ENCODE data around the gene EQTN.

The EQTN gene

GRCh38 chr9:27336126-27336525 is 39.2 kb upstream of the EQTN start:
- H3K4me1 ChIP-seq (ENCODE audit: control insufficient read depth, insufficient read depth, low read length, poor library complexity, severe bottlenecking), result peaks cover 4% of the 10 kb centered on the region
- WGBS, 2 experiments (ENCODE audit: insufficient coverage in 2 of 2), result 90 to 100% methylated on average over 1 of the region's 1 CpG
- no peak overlapping the region for H3K27ac ChIP-seq (ENCODE audit: low read depth, low read length, severe bottlenecking)

DNA sequence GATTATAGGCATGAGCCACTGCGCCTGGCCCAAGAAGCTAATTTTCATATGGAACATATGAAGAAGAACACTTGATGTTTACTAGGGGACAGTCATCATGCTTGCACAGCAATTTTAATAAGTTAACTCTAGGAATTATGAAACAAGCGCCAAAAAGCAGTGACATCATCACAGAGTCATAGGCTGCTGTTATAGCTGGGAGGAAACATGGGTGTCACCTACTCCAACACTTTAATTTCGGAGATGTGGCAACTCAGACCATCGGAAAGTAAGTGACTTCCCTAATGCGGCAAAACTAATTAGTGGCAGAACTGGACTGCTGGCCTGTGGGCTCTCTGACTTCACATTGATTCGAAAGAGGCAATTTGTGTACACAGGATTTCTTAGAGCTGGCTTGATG is 38.1 kb upstream of the EQTN start:
- Histone ChIP-seq H3K4me3 (ENCODE audit: extremely low read depth, insufficient read depth, low read length, poor library complexity, severe bottlenecking) (no peak overlapping the region), H3K27ac (ENCODE audit: low read depth, low read length, severe bottlenecking) (no peak overlapping the region), H3K9me3 (ENCODE audit: control insufficient read depth, low read length) (no peaks in the 10 kb centered on the region), H3K4me1 (ENCODE audit: control insufficient read depth, insufficient read depth, low read length, poor library complexity, severe bottlenecking) (peaks cover 4% of the 10 kb centered on the region), H3K36me3 (ENCODE audit: control insufficient read depth, insufficient read depth, low read length) (no peaks in the 10 kb centered on the region)
- 95 to 99% methylated on average over 3 to 6 of the region's 6 CpGs for WGBS, 2 experiments (ENCODE audit: insufficient coverage in 2 of 2)

More at GRCh38 chr9:27336126-27336525, 39.2 kb upstream of the EQTN start:
- no peaks in the 10 kb centered on the region for H3K36me3 ChIP-seq (ENCODE audit: control insufficient read depth, insufficient read depth, low read length)
- H3K9me3 ChIP-seq (ENCODE audit: control insufficient read depth, low read length), result no peaks in the 10 kb centered on the region
- H3K4me3 ChIP-seq (ENCODE audit: extremely low read depth, insufficient read depth, low read length, poor library complexity, severe bottlenecking), result no peak overlapping the region

GRCh38 chr9:27333241-27334052 is 36.5 kb upstream of the EQTN start:
- Histone ChIP-seq H3K4me1 (ENCODE audit: control insufficient read depth, insufficient read depth, low read length, poor library complexity, severe bottlenecking) (no peaks in the 10 kb centered on the region), H3K36me3 (ENCODE audit: control insufficient read depth, insufficient read depth, low read length) (no peaks in the 10 kb centered on the region), H3K27ac (ENCODE audit: low read depth, low read length, severe bottlenecking) (no peak overlapping the region), H3K9me3 (ENCODE audit: control insufficient read depth, low read length) (no peaks in the 10 kb centered on the region), H3K4me3 (ENCODE audit: extremely low read depth, insufficient read depth, low read length, poor library complexity, severe bottlenecking) (no peak overlapping the region)
- 12 to 19% methylated on average over 4 to 5 of the region's 7 CpGs for WGBS, 2 experiments (ENCODE audit: insufficient coverage in 2 of 2)

DNA sequence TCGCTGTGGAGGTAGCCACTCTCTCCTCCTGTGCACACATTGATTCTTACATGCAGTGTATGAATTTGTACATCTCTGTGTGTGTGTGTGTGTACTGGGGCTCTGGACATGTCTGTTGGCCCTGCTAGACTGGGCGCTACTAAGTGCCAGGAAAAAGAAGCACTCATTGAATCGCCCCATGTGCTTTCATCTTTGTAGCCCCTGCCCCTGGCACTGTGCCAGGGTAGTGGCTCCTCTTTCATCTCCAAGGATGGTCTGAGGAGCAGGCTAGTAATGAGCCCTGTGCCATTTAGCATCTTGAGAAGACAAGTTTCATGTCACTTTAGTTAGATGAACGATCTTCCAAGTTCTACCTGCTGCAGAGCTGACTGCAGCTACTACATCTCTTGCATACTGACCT is 34.4 kb upstream of the EQTN start:
- H3K36me3 ChIP-seq (ENCODE audit: control insufficient read depth, insufficient read depth, low read length), result no peaks in the 10 kb centered on the region
- WGBS, 2 experiments (ENCODE audit: insufficient coverage in 2 of 2), result 92 to 100% methylated on average over 2 to 3 of the region's 4 CpGs

DNA sequence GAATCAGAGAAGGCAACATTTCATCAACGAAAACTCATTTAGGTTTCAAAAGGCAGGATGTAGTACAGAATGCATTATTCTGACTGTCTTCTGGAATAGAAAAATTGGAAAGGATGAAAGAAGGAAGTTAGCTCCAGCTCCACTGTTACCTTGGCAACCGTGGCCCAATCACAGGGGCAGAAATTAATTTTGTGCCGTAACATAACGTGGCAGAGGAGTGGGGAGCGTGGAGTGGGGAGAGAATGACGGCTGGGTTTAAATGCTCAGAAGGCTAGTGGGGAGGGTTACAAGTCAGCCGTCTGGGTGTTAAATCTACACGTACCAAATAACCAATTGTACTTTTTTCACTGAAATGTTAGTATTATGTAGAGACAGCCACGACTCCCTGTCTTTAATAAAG is 32.3 kb upstream of the EQTN start:
- 91 to 96% methylated on average over 6 to 7 of the region's 9 CpGs for WGBS, 2 experiments (ENCODE audit: insufficient coverage in 2 of 2)
- H3K27ac ChIP-seq (ENCODE audit: low read depth, low read length, severe bottlenecking), result no peak overlapping the region
- no peaks in the 10 kb centered on the region for H3K36me3 ChIP-seq (ENCODE audit: control insufficient read depth, insufficient read depth, low read length)
- no peaks in the 10 kb centered on the region for H3K9me3 ChIP-seq (ENCODE audit: control insufficient read depth, low read length)
- no peaks in the 10 kb centered on the region for H3K4me1 ChIP-seq (ENCODE audit: control insufficient read depth, insufficient read depth, low read length, poor library complexity, severe bottlenecking)
- no peak overlapping the region for H3K4me3 ChIP-seq (ENCODE audit: extremely low read depth, insufficient read depth, low read length, poor library complexity, severe bottlenecking)

More for the DNA sequence above, 34.4 kb upstream of the EQTN start:
- no peak overlapping the region for H3K4me3 ChIP-seq (ENCODE audit: extremely low read depth, insufficient read depth, low read length, poor library complexity, severe bottlenecking)
- no peaks in the 10 kb centered on the region for H3K9me3 ChIP-seq (ENCODE audit: control insufficient read depth, low read length)
- no peaks in the 10 kb centered on the region for H3K4me1 ChIP-seq (ENCODE audit: control insufficient read depth, insufficient read depth, low read length, poor library complexity, severe bottlenecking)
- no peak overlapping the region for H3K27ac ChIP-seq (ENCODE audit: low read depth, low read length, severe bottlenecking)

DNA sequence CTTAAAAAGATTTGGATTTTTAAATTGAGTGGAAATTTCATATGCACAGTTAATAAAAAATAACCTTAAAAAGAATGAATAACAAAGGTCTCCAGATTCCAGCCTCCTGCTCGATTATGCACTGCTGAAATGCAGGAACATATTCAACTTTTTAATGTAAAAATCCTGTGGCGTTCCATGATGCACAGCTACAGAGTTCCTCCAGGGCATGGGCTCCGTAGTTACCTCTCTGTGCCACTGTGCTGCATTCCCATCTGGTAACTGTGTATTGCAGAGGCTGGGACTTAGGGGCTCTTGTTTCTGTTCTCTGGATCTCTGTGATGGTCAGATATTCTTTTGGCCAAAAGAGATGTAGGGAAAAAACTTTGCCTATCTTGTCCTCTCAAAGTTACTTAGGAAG is 31.5 kb upstream of the EQTN start:
- WGBS, 2 experiments (ENCODE audit: insufficient coverage in 2 of 2), result 73 to 81% methylated on average over 3 of the region's 3 CpGs
- Histone ChIP-seq H3K36me3 (ENCODE audit: control insufficient read depth, insufficient read depth, low read length) (no peaks in the 10 kb centered on the region), H3K4me1 (ENCODE audit: control insufficient read depth, insufficient read depth, low read length, poor library complexity, severe bottlenecking) (no peaks in the 10 kb centered on the region), H3K9me3 (ENCODE audit: control insufficient read depth, low read length) (no peaks in the 10 kb centered on the region), H3K4me3 (ENCODE audit: extremely low read depth, insufficient read depth, low read length, poor library complexity, severe bottlenecking) (no peak overlapping the region), H3K27ac (ENCODE audit: low read depth, low read length, severe bottlenecking) (no peak overlapping the region)

DNA sequence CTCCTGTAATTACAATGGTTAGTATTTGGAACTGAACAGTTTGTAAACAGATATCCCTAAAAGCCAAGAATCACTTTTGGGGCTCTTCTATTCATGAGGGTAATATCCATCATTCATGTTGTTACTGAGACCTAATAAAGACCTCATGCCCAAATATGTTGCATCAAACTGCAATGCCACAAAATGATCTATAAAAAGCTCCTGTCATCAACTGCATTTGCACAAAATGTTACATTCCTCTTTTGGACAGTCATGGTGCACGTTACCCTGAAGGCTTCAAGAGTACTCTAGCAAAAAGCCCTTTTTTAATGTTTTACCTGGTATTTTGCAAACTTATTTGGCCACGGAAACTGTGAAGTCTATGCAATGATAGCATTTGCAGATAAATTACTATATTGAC is 14.2 kb upstream of the EQTN start:
- H3K9me3 ChIP-seq (ENCODE audit: control insufficient read depth, low read length), result no peaks in the 10 kb centered on the region
- no peaks in the 10 kb centered on the region for H3K4me1 ChIP-seq (ENCODE audit: control insufficient read depth, insufficient read depth, low read length, poor library complexity, severe bottlenecking)
- no peak overlapping the region for H3K4me3 ChIP-seq (ENCODE audit: extremely low read depth, insufficient read depth, low read length, poor library complexity, severe bottlenecking)
- H3K27ac ChIP-seq (ENCODE audit: low read depth, low read length, severe bottlenecking), result no peak overlapping the region
- no peaks in the 10 kb centered on the region for H3K36me3 ChIP-seq (ENCODE audit: control insufficient read depth, insufficient read depth, low read length)
- 89 to 100% methylated on average over 1 of the region's 2 CpGs for WGBS, 2 experiments (ENCODE audit: insufficient coverage in 2 of 2)

- Histone ChIP-seq H3K9me3 (ENCODE audit: control insufficient read depth, low read length) (no peaks in the 10 kb centered on the region), H3K36me3 (ENCODE audit: control insufficient read depth, insufficient read depth, low read length) (no peaks in the 10 kb centered on the region), H3K27ac (ENCODE audit: low read depth, low read length, severe bottlenecking) (no peak overlapping the region), H3K4me1 (ENCODE audit: control insufficient read depth, insufficient read depth, low read length, poor library complexity, severe bottlenecking) (no peaks in the 10 kb centered on the region), H3K4me3 (ENCODE audit: extremely low read depth, insufficient read depth, low read length, poor library complexity, severe bottlenecking) (no peak overlapping the region)
- WGBS, 2 experiments (ENCODE audit: insufficient coverage in 2 of 2), result 100% methylated on average over 1 of the region's 2 CpGs; no CpG with 5 or more reads in 1 of the 2 experiments
Observed at GRCh38 chr9:27310582-27310981, 13.6 kb upstream of the EQTN start.

GRCh38 chr9:27308691-27309390 is 11.9 kb upstream of the EQTN start:
- Histone ChIP-seq H3K36me3 (ENCODE audit: control insufficient read depth, insufficient read depth, low read length) (no peaks in the 10 kb centered on the region), H3K4me3 (ENCODE audit: extremely low read depth, insufficient read depth, low read length, poor library complexity, severe bottlenecking) (no peak overlapping the region), H3K27ac (ENCODE audit: low read depth, low read length, severe bottlenecking) (no peak overlapping the region), H3K4me1 (ENCODE audit: control insufficient read depth, insufficient read depth, low read length, poor library complexity, severe bottlenecking) (no peaks in the 10 kb centered on the region), H3K9me3 (ENCODE audit: control insufficient read depth, low read length) (no peaks in the 10 kb centered on the region)
- WGBS, 2 experiments (ENCODE audit: insufficient coverage in 2 of 2), result 14 to 71% methylated on average over 1 to 3 of the region's 4 CpGs

- Histone ChIP-seq H3K36me3 (ENCODE audit: control insufficient read depth, insufficient read depth, low read length) (no peaks in the 10 kb centered on the region), H3K4me1 (ENCODE audit: control insufficient read depth, insufficient read depth, low read length, poor library complexity, severe bottlenecking) (peaks cover 3% of the 10 kb centered on the region), H3K4me3 (ENCODE audit: extremely low read depth, insufficient read depth, low read length, poor library complexity, severe bottlenecking) (no peak overlapping the region), H3K27ac (ENCODE audit: low read depth, low read length, severe bottlenecking) (no peak overlapping the region), H3K9me3 (ENCODE audit: control insufficient read depth, low read length) (peaks cover 5% of the 10 kb centered on the region)
- no CpG with 5 or more reads among the region's 1 CpG for WGBS, 2 experiments (ENCODE audit: insufficient coverage in 2 of 2)
Observed at GRCh38 chr9:27304521-27304920, 7.6 kb upstream of the EQTN start.

GRCh38 chr9:27303219-27303618 is 6.3 kb upstream of the EQTN start:
- 30 to 33% methylated on average over 3 to 5 of the region's 6 CpGs for WGBS, 2 experiments (ENCODE audit: insufficient coverage in 2 of 2)
- H3K27ac ChIP-seq (ENCODE audit: low read depth, low read length, severe bottlenecking), result peak overlapping the region; percentile 82

More at GRCh38 chr9:27303219-27303618, 6.3 kb upstream of the EQTN start:
- H3K4me3 ChIP-seq (ENCODE audit: extremely low read depth, insufficient read depth, low read length, poor library complexity, severe bottlenecking), result no peak overlapping the region
- H3K4me1 ChIP-seq (ENCODE audit: control insufficient read depth, insufficient read depth, low read length, poor library complexity, severe bottlenecking), result peaks cover 3% of the 10 kb centered on the region
- no peaks in the 10 kb centered on the region for H3K36me3 ChIP-seq (ENCODE audit: control insufficient read depth, insufficient read depth, low read length)
- H3K9me3 ChIP-seq (ENCODE audit: control insufficient read depth, low read length), result peaks cover 5% of the 10 kb centered on the region

All from mesodermal cell (in vitro differentiated cells).